ENCODE measurements around the gene SERTAD3. TPM values are rescaled to one million over a fixed set of nuclear protein-coding genes. Genes with fewer than 3 reads are reported as not detected.

Gene SERTAD3
- total and polyA plus RNA-seq, 10 of the 15 experiments (the other 5 are each of a cell fraction or from before 2014, with no cell fraction given) = 4.2 to 22.4 (median 13.7) TPM

- WGBS (ENCODE audit: insufficient coverage, insufficient replicate concordance, low lambda C conversion rate, missing lambda C conversion rate) = 56% methylated on average over 17 of the region's 18 CpGs
- FAIRE-seq = no peak
- ATAC-seq = no peak
- no peak for DNase-seq (ENCODE audit: low read depth, low spot score)
- BruUV-seq (replicated peaks) = no TSS peak
- no peaks in the 10 kb centered on the region for H3K9me3 ChIP-seq (replicated peaks; ENCODE audit: control insufficient read depth, insufficient read depth, low read length)
- intact Hi-C loops (cut with micrococcal nuclease; ENCODE audit: unreplicated experiment) (no loop called here), in situ Hi-C loops (cut with MboI) (no loop called here)
- H3K27me3 ChIP-seq (replicated peaks in 1 of 2; ENCODE audit: control insufficient read depth in 2 of 2, insufficient read depth in 2 of 2, low read length in 1 of 2) = no peaks in the 10 kb centered on the region
- no peaks in the 10 kb centered on the region for H4K20me1 ChIP-seq (ENCODE audit: control insufficient read depth, insufficient read depth)
- H3K4me3 ChIP-seq = no peak within 1 kb of the TSS
- no peak within 1 kb of the TSS for H3K4me2 ChIP-seq (ENCODE audit: control insufficient read depth, insufficient read depth)
- no peak within 1 kb of the TSS for H3K27ac ChIP-seq (ENCODE audit: control insufficient read depth, insufficient read depth)
- no peak within 1 kb of the TSS for H2AFZ ChIP-seq (ENCODE audit: control insufficient read depth, low read depth, low read length)
- H3K79me2 ChIP-seq (ENCODE audit: control insufficient read depth, insufficient read depth, low read length) = no peaks in the 10 kb centered on the region
- ChIA-PET POLR2A (interaction anchor here (0.6 to 1.4 kb wide), 4 partner anchors 10 to 679 kb away, joined by 3 to 17 read pairs (median 3); no protein-coding TSS in a partner anchor), SMC1A (ENCODE audit: uncharacterized antibody, unreplicated experiment) (no interaction called here), CTCF (interaction anchor here (0.9 to 4.5 kb wide), 5 partner anchors 7 to 222 kb away, joined by 3 to 43 read pairs (median 4); no protein-coding TSS in a partner anchor), RAD21 (ENCODE audit: unreplicated experiment) (interaction anchor here (0.9 kb wide), 1 partner anchor 195 kb away, joined by 4 read pairs; the partner anchor contains the start of gene TTC9B)
- peaks cover 51% of the 10 kb centered on the region for H3K4me1 ChIP-seq (ENCODE audit: control insufficient read depth, insufficient read depth, low read length)
- no peaks in the 10 kb centered on the region for H3K36me3 ChIP-seq (ENCODE audit: control insufficient read depth in 2 of 2, insufficient read depth in 2 of 2, low read length in 1 of 2)
- no peak within 1 kb of the TSS for H3K9ac ChIP-seq (ENCODE audit: control insufficient read depth, insufficient read depth, low read length)
- TF ChIP-seq EGR1 (IDR thresholded peaks at IDR 0.05; ENCODE audit: borderline replicate concordance in 1 of 2, low read depth in 2 of 2, low read length in 2 of 2) (no peak), CHD4 (IDR thresholded peaks at IDR 0.05) (no peak), TBL1XR1 (IDR thresholded peaks at IDR 0.05; ENCODE audit: low read depth, low read length) (no peak), ZBED1 (IDR thresholded peaks at IDR 0.05; ENCODE audit: borderline replicate concordance) (no peak), HDAC6 (IDR thresholded peaks at IDR 0.05; ENCODE audit: unreplicated experiment) (no peak), CREM (IDR thresholded peaks at IDR 0.05; ENCODE audit: low read depth) (no peak), ATF7 (IDR thresholded peaks at IDR 0.05; ENCODE audit: low read depth) (no peak), USF2 (IDR thresholded peaks at IDR 0.05; ENCODE audit: borderline replicate concordance, low read depth, low read length) (no peak)
Observed at GRCh38 chr19:40413291-40413845, 30.8 kb downstream of the SERTAD3 start, which contains the start of gene PRX. Gene PRX, minus strand, starts transcription at chr19:40413378. Its CDS starts 5,446 bp downstream, at chr19:40407932.

Measured in GM12878 (cell line).